HG03060 (cell line): Measurements from ENCODE around the gene TTYH2.

Experiments used
- ATAC-seq: cut with Tn5 transposase; IDR thresholded peaks from one replicate; pipeline ENCODE4 v1.9.1; 2021; ENCODE audit warnings: low read depth, moderate number of reproducible peaks; ENCODE audit not compliant: unreplicated experiment

The TTYH2 gene

DNA sequence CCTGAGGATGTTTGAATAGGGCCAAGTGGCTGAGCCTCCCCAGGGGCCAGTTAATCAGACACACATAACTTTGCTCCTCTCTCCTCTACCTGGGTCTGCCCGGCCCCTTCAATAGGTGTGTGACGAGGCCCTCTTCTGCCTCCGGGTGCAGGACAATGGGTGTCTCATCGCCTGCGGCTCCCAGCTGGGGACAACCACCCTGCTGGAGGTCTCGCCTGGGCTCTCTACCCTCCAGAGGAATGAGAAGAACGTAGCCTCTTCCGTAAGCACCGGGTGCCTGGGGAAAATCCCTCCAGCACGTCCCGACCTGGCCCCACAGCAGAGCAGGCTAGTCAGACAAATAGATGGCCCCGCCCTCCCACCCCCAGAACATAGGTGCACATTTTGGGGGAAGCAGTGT lies 96.5 kb downstream of the TTYH2 start:
- ATAC-seq: no peak
